ENCODE data around the gene KIF26B.
"Not testable (repeated sequence)": the region's sequence is repeated elsewhere in the genome, so short reads cannot be mapped to it uniquely, and the experiment has no call there.

KIF26B gene

GRCh38 chr1:245332085-245332484 lies 177.3 kb downstream of the KIF26B start:
- TF ChIP-seq CTCF (conservative IDR thresholded peaks at IDR 0.05; ENCODE audit: low read depth) = no peak
- POLR2A ChIA-PET (ENCODE audit: low non-redundant PET) = no interaction called here
- H3K27ac ChIP-seq = no peak overlapping the region
- CTCF ChIA-PET = no interaction called here
- no peak for DNase-seq (ENCODE audit: low spot score)

- no peak overlapping the region for H3K27ac ChIP-seq
- POLR2A ChIA-PET (ENCODE audit: low non-redundant PET) = no interaction called here
These were observed 177.7 kb downstream of the KIF26B start for GRCh38 chr1:245332513-245332912.

GRCh38 chr1:245334235-245334634 lies 179.4 kb downstream of the KIF26B start:
- CTCF ChIA-PET = no interaction called here
- no peak for TF ChIP-seq CTCF (conservative IDR thresholded peaks at IDR 0.05; ENCODE audit: low read depth)
- DNase-seq (ENCODE audit: low spot score) = no peak
- H3K27ac ChIP-seq = no peak overlapping the region
- POLR2A ChIA-PET (ENCODE audit: low non-redundant PET) = no interaction called here

More at GRCh38 chr1:245332513-245332912, 177.7 kb downstream of the KIF26B start:
- no peak for TF ChIP-seq CTCF (conservative IDR thresholded peaks at IDR 0.05; ENCODE audit: low read depth)
- CTCF ChIA-PET = no interaction called here
- DNase-seq (ENCODE audit: low spot score) = no peak

GRCh38 chr1:245334827-245335490 lies 180.2 kb downstream of the KIF26B start:
- TF ChIP-seq CTCF (conservative IDR thresholded peaks at IDR 0.05; ENCODE audit: low read depth) = no peak
- no peak overlapping the region for H3K27ac ChIP-seq
- POLR2A ChIA-PET (ENCODE audit: low non-redundant PET) = no interaction called here
- no peak for DNase-seq (ENCODE audit: low spot score)
- CTCF ChIA-PET = no interaction called here

- DNase-seq (ENCODE audit: low spot score); CTCF ChIA-PET; POLR2A ChIA-PET (ENCODE audit: low non-redundant PET); H3K27ac ChIP-seq: not testable (repeated sequence)
These were observed 180.9 kb downstream of the KIF26B start for GRCh38 chr1:245335684-245336083.

DNA sequence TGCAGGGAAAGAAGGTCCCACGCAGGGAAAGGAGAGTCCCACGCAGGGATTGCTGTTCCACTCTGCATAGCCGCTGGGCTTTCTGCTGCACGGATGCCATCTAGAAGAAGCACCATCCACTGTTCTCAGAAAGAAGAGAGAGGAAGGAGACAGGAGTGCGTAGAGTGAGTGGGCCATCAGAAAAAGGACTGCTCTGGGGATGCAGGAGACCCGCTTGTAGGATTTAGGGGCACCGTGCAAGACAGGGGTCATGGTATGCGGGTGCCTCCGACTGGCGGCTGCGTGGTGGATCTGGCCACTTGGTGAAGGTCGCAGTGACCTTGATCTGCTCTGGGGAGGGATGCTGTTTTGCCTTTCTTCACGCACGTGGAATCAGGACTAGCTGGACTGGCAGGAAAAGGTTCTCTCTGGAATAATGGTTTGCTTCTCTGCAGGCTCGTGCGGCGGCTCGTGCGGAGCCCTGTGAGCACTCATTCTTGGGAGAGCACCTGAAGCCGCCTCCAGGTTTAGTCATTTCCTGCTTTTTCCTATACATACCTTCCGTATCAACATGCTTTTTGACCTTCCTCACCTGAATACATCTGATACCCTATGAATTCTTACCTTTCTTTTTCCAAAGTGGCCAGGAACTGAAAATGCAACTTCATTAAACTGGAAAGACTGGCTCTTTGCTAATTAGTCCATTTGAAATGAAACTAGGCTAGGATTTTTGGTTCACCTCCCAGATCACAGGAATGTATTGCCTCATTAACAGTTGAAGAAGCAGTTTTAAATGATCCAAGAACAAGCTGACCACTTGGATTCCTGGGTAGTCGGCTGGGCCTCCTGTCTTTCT lies 181.6 kb downstream of the KIF26B start:
- peak; percentile 51 for DNase-seq (ENCODE audit: low spot score)
- no peak overlapping the region for H3K27ac ChIP-seq
- ChIA-PET POLR2A (ENCODE audit: low non-redundant PET) (no interaction called here), CTCF (no interaction called here)
- no peak for TF ChIP-seq CTCF (conservative IDR thresholded peaks at IDR 0.05; ENCODE audit: low read depth)

GRCh38 chr1:245336984-245337355 lies 182.2 kb downstream of the KIF26B start:
- CTCF ChIA-PET; DNase-seq (ENCODE audit: low spot score); POLR2A ChIA-PET (ENCODE audit: low non-redundant PET); H3K27ac ChIP-seq: not testable (repeated sequence)
